Measurements from ENCODE around the gene ARRB1.
"Not testable (repeated sequence)": the region's sequence is repeated elsewhere in the genome, so short reads cannot be mapped to it uniquely, and the experiment has no call there.

ARRB1 gene

DNA sequence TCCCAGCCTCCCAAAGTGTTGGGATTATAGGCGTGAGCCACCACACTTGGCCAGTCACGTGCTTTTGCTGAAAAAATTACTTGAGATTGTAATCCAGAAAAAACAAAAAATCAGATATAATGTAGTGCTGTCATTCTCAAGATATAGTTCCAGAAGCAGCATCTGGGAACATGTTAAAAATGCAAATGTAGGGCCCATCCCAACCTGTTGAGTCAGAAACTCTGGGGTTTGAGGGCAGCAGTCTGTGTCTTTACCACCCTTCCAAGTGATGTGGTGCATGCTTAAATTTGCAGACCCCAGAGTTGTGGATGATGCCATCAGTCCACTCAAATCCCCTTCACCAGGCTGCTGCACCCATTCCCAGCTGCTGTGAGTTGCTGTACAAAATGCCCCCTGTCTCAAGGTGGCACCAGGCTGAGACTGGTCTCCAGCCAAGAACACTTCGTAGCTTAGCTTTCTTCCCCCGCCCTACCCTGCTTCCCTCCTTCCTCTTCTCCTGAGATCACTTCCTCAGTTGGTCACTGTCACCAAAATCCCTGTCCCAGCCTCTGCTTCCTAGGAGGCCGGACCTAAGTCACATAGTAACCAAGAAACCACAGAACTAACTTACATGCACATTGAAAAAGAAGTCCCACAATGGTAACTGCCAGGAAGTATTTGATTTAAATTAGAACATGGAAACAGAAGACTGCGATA lies 18.2 kb upstream of the ARRB1 start:
- no peak for DNase-seq

DNA sequence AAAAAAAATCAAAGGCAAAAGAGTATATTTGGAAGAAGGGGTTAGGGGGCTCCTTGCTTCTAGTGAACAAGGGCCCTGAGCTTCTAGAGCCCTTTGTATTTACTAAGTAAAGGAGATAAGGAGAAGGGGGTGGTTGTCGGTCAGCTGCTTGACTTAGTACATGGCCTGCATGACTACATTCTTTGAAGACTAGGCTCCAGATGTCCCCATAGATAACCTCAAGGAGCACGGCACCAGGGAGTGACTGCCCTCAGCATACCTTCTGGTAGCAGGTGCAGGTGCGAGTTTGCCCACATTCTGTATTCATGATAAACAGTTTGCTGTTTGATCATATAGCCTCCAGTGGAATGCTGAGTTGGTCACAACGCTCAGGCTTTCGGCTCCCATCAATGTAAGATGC lies 15.4 kb upstream of the ARRB1 start:
- not testable (repeated sequence) for DNase-seq

DNA sequence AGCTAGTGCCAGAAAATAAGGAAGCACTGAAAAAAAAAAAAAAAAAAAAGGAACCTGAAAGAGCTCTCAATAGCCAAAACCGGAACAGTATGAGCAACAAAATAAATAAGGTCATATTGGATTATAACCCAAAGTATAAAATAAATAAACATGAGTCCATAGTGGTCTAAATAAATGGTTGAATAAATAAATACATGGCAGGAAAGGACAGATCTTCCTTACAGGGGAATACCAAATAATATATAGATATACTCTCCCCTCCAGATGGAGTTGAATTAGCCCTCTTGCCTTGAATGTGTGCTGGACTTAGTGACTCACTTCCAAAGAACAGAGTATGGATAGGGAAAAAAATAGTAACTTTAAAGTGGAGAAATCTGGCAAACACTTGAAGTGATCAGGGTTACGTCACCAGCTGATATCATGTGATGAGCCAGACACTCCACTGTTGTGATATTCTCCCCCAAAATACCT lies 14.3 kb upstream of the ARRB1 start:
- no peak for DNase-seq

DNA sequence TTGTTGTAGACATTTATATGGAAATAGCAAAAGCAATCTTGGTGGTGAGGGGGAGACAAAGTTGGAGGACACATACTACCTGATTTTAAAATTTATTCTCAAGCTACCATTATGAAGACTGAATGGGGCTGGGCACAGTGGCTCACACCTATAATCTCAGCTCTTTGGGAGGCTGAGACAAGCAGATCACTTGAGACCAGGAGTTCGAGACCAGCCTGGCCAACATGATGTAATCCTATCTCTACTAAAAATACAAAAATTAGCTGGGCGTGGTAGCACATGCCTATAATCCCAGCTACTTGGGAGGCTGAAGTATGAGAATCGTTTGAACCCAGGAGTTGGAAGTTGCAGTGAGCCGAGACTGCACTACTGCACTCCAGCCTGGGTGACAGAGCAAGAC lies 10.8 kb upstream of the ARRB1 start:
- not testable (repeated sequence) for DNase-seq

DNA sequence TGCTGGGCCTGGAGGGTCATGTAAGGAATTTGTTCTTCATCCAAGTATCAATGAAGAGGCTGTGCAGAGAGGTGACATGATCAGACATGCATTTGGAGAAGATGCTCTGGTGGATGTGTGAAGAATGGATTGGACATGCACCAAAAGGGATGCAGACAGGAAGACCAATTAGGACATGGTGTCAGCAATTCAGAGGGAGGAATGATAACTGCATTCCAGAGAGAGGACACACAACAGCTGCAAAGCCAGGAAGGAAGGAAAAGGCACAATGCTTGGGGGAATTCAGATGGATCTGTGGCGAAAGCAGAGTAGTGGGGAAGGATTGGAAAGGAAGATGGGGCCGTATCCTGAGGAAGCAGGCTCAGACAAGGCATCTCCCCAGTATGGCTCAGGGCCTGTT lies 5.2 kb upstream of the ARRB1 start:
- DNase-seq: no peak

DNA sequence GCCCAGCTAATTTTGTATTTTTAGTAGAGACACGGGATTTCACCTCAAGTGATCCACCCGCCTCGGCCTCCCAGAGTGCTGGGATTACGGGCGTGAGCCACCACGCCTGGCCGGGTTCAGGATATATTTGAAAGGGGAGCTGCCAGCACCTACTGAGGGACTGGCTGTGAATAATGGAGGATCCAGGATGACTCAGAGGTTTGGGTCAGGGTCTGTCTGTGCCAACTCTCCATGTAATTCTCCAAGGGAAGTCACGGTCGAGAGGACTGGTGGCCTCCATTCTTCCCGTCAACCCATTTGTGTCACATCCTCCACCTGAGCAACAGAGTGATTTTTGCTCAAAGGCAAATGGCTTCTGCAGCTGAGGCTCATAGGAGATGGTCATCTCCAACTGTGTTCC lies 3.6 kb upstream of the ARRB1 start:
- no peak for DNase-seq

DNA sequence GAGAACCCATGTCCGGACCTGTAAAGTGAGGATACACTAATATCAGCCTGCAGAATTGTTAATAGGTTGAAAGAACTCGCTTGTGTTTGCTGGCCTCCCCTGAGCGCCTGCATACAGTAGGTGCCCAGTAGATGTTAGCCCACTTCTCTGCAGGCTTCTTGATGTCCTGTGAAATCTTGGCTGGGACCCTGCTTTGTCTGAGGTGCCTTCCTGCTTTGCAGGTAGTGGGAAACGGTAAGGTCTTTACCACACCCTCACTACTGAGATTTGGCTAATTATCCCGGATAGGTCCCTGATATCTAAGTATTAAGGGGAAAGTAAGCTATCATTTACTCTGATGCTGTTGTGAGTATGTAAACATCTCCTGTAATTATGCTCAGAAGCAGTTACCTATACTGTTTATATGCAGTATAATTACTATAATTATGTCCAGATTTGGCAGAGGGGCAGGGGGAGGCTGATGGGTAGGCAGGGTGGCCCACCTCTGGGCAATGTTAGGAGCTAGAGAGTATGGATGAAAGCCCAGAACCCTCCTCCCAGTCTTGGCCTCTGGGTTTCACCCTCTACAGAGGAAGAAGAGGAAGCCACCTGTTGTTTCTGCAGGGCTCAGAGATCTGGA lies 1.2 kb upstream of the ARRB1 start:
- no peak for DNase-seq

DNA sequence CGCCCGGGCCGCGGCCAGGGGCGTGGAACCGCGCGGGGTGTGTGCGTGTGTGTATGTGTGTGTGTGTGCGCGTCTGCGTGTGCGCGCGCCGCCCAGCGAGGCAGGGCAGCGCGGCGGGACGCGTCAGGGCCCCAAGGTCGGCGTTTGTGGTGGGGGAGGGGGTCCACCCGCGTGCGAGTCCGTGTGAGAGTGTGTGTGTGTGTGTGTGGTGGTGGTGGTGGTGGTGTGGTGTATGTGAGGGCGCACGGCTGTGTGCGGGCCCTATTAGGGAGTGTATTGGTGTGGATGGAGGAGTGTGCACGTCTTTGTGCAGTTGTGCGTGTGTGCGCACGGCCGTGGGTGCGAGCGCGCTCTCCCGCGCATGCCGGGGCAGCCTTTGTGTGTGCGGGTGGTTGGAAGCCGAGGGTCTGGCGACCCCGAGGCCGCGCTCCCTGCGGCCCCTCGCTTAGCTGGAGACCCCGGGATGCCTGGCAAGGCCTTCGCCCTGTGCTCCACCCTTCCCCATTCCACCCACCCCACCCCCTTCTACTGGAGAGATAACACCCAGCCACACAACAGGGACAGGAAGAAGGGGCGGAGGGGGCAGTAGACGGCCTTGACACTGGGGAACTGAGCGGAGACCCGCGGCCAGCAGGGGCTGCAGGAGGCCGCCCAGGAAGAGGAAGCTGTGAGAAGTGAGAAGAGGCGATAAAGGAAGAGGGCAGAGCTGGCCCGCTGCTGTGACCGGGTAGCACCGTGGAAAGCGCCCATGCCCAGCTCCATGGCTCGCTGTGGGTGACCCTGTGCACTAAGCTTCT lies 528 bp upstream of the ARRB1 start:
- DNase-seq: peak; percentile 57

DNA sequence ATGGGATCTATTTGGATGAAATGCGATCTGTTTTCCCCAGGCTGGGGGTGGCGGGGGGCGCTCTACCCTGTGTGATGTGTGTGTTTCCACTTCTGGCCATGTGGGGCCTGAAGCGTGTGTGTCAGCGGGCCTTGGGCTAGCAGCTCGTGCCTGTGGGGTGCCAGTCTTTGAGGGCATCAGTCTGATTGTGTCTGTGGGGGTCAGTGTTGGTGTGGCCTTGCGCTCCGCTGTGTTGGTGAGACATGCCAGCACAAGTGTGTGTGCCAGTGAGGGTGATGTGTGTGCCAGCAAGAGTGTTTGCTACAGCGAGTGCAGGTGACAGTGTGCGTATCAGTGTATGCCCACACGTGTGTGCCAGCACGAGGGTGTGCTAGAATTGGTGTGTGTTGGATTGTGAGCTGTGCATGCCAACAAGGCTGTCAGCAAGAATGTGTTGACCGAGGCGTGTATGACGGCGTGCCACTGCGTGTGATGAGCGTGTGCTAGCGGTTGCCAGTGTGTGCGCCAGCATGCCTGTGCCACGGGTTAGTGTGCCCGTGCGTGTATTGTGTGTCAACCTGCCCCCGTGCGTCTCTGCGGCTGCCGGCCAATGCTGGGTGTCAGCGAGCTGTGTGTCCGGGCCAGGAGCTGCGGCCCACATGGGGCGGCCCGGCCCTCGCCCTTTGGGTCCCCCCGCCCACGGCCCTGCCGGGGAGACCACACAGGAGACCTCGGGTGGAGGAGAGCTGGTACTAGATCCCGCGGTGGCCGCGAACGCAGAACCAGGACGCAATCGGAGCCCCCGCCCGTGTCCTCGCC lies 519 bp downstream of the ARRB1 start:
- peak; percentile 32 for DNase-seq

DNA sequence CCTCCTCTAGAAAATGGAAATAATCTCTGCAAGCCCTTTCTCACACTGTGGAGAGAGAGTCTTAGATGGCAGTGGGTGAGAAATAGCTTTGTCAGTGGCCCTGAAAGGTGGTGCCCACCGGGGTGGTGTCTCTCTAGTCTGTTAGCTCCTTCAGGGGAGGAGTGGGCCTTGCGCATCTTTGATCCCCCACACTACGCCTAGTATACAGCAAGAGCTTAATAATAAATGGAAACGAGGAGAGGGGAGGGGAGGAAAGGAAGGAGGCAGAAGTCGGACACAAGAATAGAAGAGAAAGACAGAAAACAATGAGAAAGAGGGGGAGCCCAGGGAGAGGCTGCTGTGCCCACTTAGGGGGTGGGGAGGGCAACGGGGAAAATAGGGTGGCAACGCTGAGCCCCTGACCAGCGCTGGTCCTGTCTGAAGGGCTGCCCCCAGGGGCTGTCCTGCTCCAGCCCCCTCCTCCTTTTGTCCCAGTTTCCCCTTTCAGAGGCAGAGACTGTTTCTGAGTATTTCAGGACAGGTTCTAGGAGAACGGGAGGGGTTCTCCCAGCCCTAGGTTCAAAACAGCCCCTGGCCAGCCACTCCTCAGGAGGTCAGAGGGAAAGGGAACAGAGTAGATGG lies 1.2 kb downstream of the ARRB1 start:
- no peak for DNase-seq

DNA sequence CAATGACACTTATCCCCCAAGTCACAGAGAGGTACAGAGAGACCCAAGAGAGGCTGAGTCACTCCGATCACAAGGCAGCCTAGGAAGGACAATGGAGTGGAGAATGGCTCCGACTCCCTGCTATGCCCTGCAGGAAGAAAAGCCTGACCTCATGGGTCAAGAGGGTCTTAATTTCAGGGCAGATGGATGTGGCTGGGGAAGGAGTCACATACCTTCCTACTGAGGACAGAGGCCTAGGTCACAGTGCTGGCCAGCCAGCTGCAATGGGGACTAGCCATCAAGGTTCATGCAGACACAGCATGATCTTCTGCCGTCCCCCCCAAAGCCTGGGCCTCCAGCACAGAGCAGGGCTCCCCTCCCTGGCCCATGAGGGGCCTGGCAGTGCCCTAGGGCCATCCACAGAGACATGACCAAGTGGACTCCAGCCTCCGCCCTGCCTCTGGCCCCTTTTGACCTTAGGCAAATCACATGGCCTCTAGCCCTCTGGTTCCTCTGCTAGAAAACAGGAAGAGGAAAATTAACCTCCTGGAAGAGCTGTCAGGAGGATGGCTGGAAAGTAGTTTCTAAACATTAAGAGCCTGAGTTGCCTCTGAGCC lies 1.8 kb downstream of the ARRB1 start:
- no peak for DNase-seq

DNA sequence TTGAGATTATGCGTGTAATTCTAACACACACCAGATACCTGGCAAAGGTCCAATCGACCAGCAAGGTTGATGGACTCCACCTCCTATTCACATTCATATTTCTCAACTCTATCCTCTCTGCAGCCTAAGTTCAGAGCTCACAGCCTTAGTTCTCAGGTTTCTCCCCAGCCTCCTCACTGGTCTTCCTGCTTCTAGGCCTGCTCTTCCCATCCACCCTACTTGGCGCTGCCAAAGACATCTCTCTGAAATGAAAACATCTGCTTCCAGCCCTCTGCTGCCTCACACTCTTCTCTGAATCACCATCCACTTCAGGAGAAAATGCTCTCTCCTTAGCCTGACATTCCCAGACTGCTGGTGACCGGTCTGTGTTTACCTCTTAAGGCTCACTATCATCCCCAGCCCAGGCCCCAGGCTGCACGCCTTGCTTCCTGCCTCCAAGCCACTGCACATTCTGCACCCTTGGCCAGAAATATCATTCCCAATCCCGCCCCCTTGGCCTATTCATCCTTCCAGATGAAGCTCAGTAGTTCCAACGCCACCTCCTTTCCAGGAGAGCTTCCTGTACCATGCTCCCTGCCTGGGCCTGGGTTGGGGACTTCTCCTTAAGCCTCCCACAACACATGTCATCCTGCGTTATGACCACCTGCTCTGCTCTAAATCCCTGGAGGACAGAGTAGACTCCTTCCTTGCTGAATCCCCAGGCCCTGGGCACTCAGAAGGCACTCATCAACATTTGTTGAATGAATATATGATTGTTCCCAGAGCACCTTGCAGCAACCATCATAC lies 3.5 kb downstream of the ARRB1 start:
- DNase-seq: no peak

DNA sequence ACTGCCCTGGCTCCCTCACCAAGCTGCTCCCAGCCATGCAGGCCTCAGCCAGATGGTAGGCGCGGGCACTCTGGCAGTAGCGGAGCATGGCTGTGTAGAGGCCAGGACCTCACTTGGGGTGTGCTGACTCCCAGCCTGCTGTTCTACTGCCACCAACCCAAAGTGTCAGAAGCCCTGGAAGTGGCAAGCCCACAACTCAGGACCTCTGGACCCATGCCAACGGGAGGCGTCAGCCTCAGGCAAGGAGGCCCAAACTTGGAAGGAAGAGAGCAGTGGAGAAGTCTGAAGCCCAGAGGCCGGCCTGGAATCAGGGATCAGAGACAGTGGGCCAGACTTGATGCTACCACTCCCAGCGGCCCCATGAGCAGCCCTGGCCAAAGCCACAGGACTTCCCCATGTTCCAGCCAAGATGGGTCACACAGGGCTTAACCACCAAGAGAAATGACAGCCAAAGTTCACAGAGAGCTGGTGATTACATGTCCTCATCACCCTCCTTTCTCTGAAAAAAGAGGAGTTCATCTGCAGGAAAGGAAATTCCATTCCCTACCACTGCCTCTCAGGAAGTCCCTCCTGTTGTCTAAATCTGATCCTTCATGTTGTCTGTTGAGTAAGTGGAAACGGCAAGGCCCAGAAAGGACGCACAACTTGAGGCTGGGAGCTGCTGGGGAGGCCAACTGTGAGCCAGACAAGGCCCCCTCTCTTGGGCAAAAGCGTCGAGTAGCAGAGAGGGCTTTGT lies 4.4 kb downstream of the ARRB1 start:
- DNase-seq: no peak

DNA sequence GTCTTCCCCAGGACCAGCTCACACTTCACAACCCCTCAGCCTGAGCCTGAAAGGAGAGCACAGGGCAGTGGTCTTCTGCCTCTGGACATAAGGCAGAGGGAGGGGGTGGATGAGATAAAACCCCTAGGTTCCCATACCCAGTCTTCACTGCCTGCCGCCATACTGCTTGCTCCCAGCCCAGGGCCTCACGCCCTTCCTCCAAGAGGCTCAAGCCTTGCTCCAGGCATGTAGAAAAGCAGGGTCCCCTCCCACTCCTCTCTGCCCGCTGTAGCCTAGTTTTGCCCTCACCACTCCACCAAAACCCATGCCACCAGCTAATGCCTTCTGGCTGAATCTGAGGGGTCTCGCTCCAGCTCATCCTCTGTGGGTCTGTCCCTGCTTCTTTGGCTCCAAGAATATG lies 5.2 kb downstream of the ARRB1 start:
- no peak for DNase-seq

DNA sequence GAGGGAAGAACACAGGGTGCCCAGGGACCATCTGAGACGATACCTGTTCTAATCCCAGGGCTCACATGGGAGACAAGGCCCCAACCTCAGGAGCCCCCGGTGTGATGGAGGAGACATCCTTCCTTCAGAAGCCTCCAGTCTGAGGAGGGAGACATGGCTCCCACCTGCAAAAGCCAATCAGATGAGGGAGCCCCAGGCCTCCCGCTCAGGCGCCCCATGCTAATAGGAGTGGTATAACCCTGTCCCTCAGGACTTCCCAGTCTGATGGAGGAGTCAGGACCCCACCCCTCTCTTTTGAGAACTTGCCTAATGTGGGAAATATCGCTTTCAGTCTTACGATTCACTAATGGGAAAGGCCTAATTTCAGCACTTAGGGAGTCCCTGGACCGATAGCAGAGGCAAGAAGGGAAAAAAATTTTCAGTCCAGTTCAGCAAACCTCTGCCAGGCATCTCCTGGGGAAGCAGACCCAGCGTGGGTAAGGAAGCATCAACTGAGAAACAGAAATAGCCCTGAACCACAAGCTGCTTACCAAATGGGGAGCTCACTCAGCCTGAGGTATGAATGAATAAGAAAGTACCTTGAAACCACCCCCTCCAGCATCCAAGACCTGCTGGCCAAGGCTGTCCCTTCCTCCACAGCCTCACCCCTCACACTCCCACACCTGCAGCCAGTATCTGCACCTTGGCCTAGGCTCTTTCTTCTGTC lies 5.9 kb downstream of the ARRB1 start:
- DNase-seq: no peak

DNA sequence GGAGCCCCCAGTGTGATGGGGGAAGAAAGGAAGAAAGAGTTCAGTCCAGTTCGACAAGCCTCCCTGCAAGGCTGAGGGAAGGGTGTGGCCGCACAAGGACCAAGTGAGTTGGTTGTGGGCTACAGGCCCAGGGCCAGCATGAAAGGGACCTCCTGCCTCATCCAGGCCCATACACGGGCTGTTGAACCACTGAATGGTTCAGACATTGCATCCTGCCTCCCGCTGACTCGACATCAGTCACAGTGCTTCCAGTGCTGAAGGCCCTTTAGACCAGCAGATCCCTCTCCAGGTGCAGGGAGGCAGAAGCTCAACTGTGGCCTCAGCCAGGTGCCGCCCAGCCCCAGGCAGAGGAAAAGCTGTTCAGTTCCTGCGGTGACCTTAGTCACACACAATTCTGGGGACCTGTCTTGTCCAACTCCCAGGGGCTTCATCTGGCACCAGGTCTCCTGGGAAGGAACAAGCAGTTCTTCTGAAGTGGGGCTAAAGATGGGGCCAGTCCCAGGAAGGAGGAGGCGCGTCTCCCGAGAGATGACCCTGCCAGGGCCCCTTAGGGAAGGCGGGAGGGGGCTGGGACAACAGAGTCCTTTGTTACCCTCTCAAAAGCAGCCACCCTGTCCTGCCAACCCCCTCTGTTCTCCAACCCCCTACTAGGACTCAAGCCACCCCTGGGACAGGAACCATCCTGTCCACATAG lies 6.6 kb downstream of the ARRB1 start:
- no peak for DNase-seq

DNA sequence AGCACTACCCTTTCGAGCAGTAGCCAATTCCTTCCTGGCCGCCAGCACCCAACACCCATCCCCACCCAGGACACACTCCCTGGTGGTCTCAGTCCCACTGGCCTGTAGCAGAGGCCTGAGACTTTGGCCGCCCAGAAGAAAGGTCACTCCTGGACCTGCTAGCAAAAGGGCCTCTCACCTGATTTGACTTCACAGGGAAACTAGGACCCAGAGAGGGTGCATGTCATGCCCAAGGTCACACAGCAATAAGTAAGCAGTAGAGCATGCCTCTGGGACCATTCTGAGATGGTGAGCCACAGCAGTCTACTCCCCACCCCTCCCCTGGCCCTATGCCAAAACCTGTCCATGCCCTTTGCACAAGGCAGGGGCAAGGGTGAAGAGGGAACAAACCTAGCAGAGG lies 7.3 kb downstream of the ARRB1 start:
- no peak for DNase-seq

DNA sequence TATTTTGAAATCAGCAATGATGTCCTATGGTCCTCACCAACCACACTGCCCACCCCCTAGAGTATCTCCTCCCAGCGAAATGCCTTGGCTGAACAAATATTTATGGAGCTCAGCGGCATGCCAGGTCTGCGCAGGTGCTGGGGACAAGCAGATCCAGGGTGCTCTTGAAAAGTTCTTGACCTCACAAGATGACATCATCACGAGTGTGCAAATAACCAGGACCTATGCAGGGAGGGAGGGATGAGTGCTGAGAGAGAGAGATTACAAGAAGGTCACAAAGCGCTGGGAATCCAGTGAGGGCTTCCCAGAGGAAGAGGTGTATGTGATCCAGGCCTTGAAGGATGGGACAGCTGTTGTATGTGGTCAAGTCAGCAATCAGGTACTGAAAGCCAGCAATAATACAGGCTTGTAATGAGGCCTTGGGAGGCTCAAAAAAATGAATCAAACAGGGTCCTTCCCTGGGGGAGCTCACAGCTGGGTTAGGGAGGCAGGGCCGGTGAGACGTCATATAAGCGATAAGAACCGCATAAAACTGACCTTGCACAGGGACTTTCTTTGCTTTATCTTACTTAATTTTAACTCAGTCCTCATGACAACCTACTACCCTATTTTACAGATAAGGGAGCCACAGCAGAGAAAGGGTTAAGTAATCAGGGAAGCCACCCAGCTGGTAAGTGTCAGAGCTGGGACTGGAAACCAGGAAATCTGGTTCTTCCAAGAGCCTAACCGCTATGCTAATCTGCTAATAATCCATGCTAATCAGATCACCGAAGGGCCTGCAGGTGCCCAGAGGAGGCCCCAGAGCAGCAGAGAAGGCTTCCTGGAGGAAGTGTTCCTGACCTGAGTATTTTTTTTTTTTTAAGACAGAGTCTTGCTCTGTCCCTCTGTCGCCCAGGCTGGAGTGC lies 8.2 kb downstream of the ARRB1 start:
- DNase-seq: no peak
